MM.1S (cell line): ENCODE data around the gene GALM.

ENCODE experiments used
- EZH2 ChIP-seq: fragments of 300-600 bp; sonication (generic); optimal IDR thresholded peaks from 2 replicates; pipeline ENCODE3; 2017; ENCODE audit warnings: low read depth, mild to moderate bottlenecking, antibody characterized with exemption, low read length, mixed read lengths
- TF ChIP-seq, protein P1 (sequence below): fragments of 300-600 bp; sonication (generic); IDR thresholded peaks from 2 replicates; pipeline ENCODE4 v1.5.1; 2016; ENCODE audit warnings: antibody characterized with exemption, low read length, mixed read lengths

DNA sequence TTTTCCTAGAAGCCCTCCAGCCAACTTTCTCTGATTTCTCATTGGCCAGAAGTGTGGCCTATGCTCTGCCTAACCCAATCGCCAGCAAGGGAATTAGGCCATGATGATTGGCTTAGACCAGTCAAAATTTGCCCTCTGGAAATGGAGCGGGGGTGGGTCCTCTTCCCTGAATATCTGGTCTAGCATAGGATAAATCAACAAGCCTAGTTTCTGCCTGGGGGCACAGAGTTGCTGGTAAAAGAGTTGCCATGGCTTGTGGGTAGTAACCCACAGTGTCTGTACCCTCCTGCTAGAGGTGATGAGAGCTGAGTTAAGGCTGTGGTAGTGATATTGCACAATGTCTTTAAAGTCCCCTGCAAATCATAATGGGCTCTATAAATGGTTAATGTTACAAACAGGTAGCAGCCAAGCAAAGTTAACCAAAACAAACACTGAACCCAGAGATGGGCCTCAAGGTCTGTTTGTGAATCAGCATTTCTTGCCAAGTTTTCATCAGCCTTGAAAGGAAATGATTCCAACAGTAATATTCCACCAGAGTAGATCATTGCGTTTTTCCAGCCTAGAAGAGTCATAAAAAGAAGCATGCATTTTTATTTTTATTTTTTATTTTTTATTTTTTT is 19.3 kb downstream of the GALM start:
- TF ChIP-seq, protein P1, sequence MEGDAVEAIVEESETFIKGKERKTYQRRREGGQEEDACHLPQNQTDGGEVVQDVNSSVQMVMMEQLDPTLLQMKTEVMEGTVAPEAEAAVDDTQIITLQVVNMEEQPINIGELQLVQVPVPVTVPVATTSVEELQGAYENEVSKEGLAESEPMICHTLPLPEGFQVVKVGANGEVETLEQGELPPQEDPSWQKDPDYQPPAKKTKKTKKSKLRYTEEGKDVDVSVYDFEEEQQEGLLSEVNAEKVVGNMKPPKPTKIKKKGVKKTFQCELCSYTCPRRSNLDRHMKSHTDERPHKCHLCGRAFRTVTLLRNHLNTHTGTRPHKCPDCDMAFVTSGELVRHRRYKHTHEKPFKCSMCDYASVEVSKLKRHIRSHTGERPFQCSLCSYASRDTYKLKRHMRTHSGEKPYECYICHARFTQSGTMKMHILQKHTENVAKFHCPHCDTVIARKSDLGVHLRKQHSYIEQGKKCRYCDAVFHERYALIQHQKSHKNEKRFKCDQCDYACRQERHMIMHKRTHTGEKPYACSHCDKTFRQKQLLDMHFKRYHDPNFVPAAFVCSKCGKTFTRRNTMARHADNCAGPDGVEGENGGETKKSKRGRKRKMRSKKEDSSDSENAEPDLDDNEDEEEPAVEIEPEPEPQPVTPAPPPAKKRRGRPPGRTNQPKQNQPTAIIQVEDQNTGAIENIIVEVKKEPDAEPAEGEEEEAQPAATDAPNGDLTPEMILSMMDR = no peak
- TF ChIP-seq EZH2 = no peak
